ENCODE measurements around the gene IKZF1.

GRCh38 chr7:50389961-50390360, 85.4 kb downstream of the IKZF1 start:
- TF ChIP-seq EZH2phosphoT487 (IDR thresholded peaks at IDR 0.05; ENCODE audit: low read length), result no peak
- TF ChIP-seq, protein P1, sequence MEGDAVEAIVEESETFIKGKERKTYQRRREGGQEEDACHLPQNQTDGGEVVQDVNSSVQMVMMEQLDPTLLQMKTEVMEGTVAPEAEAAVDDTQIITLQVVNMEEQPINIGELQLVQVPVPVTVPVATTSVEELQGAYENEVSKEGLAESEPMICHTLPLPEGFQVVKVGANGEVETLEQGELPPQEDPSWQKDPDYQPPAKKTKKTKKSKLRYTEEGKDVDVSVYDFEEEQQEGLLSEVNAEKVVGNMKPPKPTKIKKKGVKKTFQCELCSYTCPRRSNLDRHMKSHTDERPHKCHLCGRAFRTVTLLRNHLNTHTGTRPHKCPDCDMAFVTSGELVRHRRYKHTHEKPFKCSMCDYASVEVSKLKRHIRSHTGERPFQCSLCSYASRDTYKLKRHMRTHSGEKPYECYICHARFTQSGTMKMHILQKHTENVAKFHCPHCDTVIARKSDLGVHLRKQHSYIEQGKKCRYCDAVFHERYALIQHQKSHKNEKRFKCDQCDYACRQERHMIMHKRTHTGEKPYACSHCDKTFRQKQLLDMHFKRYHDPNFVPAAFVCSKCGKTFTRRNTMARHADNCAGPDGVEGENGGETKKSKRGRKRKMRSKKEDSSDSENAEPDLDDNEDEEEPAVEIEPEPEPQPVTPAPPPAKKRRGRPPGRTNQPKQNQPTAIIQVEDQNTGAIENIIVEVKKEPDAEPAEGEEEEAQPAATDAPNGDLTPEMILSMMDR (IDR thresholded peaks at IDR 0.05; ENCODE audit: low read length), result no peak

All from MM.1S (cell line).